Stomach (tissue), 9 donors: ENCODE results near the gene INF2. TPM values are rescaled to one million over a fixed set of nuclear protein-coding genes. Genes with fewer than 3 reads are reported as not detected.
A peak's percentile ranks its signal among the peaks of the same experiment; 100 is the strongest.

Experiments used
- DNase-seq, 2 donors: peaks; one replicate each; pipeline versions ENCODE4 v3.0.0 to v3.0.0-alpha.2; 2013 to 2019
- H3K27ac ChIP-seq, 5 donors: fragments of 200-600 bp in 4 of 5; sonication (generic) in 4 of 5; one replicate each; pipeline ENCODE4 v1.5.1; 2013 to 2019; ENCODE audit warnings: mild to moderate bottlenecking in 1 of 5, moderate library complexity in 1 of 5
- H3K27me3 ChIP-seq, 3 donors: fragments of 200-600 bp; sonication (generic); one replicate each; pipeline ENCODE4 v1.5.1; 2017 to 2019; ENCODE audit warnings: mixed run types in 1 of 3
- H3K36me3 ChIP-seq, 4 donors: fragments of 200-600 bp; sonication (generic); 1 replicate in 3 of 4; 2 replicates in 1 of 4; pipeline ENCODE4 v1.5.1; 2016 to 2019
- H3K4me1 ChIP-seq, 4 donors: fragments of 200-600 bp; sonication (generic); one replicate each; pipeline ENCODE4 v1.5.1; 2016 to 2019
- H3K4me3 ChIP-seq, 4 donors: fragments of 200-600 bp; sonication (generic) in 3 of 4; one replicate each; pipeline ENCODE4 v1.5.1; 2016 to 2019; ENCODE audit warnings: mild to moderate bottlenecking in 1 of 4
- H3K9me3 ChIP-seq, 4 donors: fragments of 200-600 bp; sonication (generic); one replicate each; pipeline ENCODE4 v1.5.1; 2016 to 2019
- CTCF ChIP-seq, 7 experiments: fragments of 450-650 bp in 4 of 7; fragments of 200-600 bp in 3 of 7; sonication (generic) in 3 of 7; IDR thresholded peaks; one replicate each; pipeline ENCODE4 v1.5.1; 2016 to 2019; ENCODE audit warnings: antibody characterized with exemption in 7 of 7, control low read depth in 2 of 7, mild to moderate bottlenecking in 1 of 7
- EP300 ChIP-seq: sonication (generic); formaldehyde crosslinking; IDR thresholded peaks from one replicate; pipeline ENCODE4 v1.6.1; 2017; ENCODE audit warnings: antibody characterized with exemption
- POLR2A ChIP-seq, 4 donors: fragments of 450-650 bp; IDR thresholded peaks; one replicate each; pipeline ENCODE4 v1.6.1; 2016; ENCODE audit warnings: antibody characterized with exemption in 4 of 4, control low read depth in 2 of 4, mild to moderate bottlenecking in 1 of 4, moderate library complexity in 1 of 4
- POLR2AphosphoS5 ChIP-seq, 3 donors: sonication (generic); formaldehyde crosslinking; IDR thresholded peaks; one replicate each; pipeline ENCODE4 v1.6.1; 2016; ENCODE audit warnings: antibody characterized with exemption in 3 of 3
- WGBS, 5 donors: extraction: QIAGEN DNeasy Blood & Tissue Kit in 3 of 5; methylation state at CpG; one replicate each; pipeline versions ENCODE4 v1.1.5 to v1.1.7; 2013 to 2018; 5-methylcytosine and 5-hydroxymethylcytosine counted together
- intact Hi-C: fragments of 100-400 bp; cut with DNase I; formaldehyde crosslinking; loops from one replicate; pipeline ENCODE4 v1.15.1; 2023; ENCODE audit warnings: low total_unique reads
- polyA plus RNA-seq, 3 donors: library from polyadenylated mRNA; stranded (reverse); fragments of 200-250 nt; gene quantifications; one replicate each; pipeline ENCODE4 v1.2.3, GENCODE V29; 2013
- total RNA-seq, 5 donors: library from RNA; depleted of rRNA; stranded (reverse); fragments of >200 nt; gene quantifications; one replicate each; pipeline versions ENCODE4 v1.1.0 to v1.2.3, GENCODE V29; 2014 to 2016
- donor health status: healthy with polysubstance abuse.
- donor health status: Bipolar disorder and iron deficiency.
- donor health status: healthy.

The INF2 gene
- total and polyA plus RNA-seq, 8 donors = 45.9 to 385 (median 146) TPM

GRCh38 chr14:104743461-104744380, 54.3 kb downstream of the INF2 start:
- Histone ChIP-seq H3K36me3 (peaks cover 0 to 41% (median 33%) of the 10 kb centered on the region in 4 donors), H3K27ac (no peak overlapping the region), H3K27me3 (no peaks in the 10 kb centered on the region), H3K4me3 (no peak overlapping the region), H3K4me1 (peaks cover 27 to 34% (median 33%) of the 10 kb centered on the region in 4 donors), H3K9me3 (no peaks in the 10 kb centered on the region)
- TF ChIP-seq POLR2AphosphoS5 (IDR thresholded peaks at IDR 0.05) = no peak
- TF ChIP-seq EP300 = no peak
- TF ChIP-seq CTCF (IDR thresholded peaks at IDR 0.05) = no peak
- TF ChIP-seq POLR2A (IDR thresholded peaks at IDR 0.05) = no peak
- 87 to 91% (median 90%) methylated on average over 27 to 28 of the region's 28 CpGs for WGBS, 5 donors
- no peak for DNase-seq
- intact Hi-C loops = no loop called here

DNA sequence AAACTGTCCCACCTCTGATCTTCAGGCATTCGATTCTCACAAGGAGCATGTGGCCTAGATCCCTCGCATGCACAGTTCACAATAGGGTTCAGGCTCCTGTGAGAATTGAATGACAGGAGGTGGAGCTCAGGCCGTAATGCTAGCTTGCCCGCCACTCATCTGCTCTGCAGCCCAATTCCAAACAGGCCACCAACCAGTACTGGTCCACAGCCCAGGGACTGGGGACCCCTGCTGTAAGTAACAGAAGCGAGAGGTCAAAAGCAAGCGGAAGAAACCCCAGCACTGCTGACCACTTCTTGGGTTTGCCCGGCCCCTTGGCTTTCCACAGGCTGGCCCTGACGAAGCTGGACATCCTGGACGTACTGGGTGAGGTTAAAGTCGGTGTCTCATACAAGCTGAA, 55.1 kb downstream of the INF2 start:
- no peak overlapping the region for H3K4me3 ChIP-seq
- 87 to 96% (median 95%) methylated on average over 10 of the region's 10 CpGs for WGBS, 5 donors
- no peaks in the 10 kb centered on the region for H3K27me3 ChIP-seq
- peaks cover 0 to 41% (median 30%) of the 10 kb centered on the region in 4 donors for H3K36me3 ChIP-seq
- no peaks in the 10 kb centered on the region for H3K9me3 ChIP-seq
- no peak overlapping the region for H3K27ac ChIP-seq
- peaks cover 32 to 42% (median 41%) of the 10 kb centered on the region in 4 donors for H3K4me1 ChIP-seq
- no peak for DNase-seq
- no peak for TF ChIP-seq POLR2A (IDR thresholded peaks at IDR 0.05)
- TF ChIP-seq CTCF (IDR thresholded peaks at IDR 0.05) = no peak
- TF ChIP-seq POLR2AphosphoS5 (IDR thresholded peaks at IDR 0.05) = no peak
- no peak for TF ChIP-seq EP300
- intact Hi-C loops = no loop called here

DNA sequence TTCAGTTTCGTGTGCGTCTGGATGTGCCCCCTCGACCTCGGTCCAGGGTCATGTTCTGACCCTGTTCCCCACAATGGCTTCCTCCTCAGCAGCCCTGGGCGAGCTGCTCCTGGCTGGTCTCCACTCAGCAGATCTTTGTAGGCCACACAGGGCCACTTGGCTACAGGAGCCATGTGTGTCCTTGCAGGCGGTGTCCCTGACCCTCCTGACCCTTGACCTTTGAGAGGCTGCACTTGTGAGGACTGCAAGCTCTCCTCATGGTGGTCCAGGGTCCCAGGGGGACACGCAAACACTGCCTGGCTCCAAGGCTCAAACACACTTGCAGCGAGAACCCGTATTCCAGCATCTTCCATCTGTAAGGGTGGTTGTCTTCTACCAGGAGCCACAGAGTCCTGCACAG, 56.0 kb downstream of the INF2 start:
- no peak overlapping the region for H3K4me3 ChIP-seq
- WGBS, 5 donors = 89 to 98% (median 95%) methylated on average over 5 to 9 of the region's 9 CpGs
- H3K4me1 ChIP-seq = peaks cover 37 to 49% (median 46%) of the 10 kb centered on the region in 4 donors
- TF ChIP-seq EP300 (no peak), POLR2AphosphoS5 (IDR thresholded peaks at IDR 0.05) (no peak), CTCF (IDR thresholded peaks at IDR 0.05) (no peak), POLR2A (IDR thresholded peaks at IDR 0.05) (no peak)
- no peaks in the 10 kb centered on the region for H3K9me3 ChIP-seq
- peaks cover 0 to 32% (median 22%) of the 10 kb centered on the region in 4 donors for H3K36me3 ChIP-seq
- no peaks in the 10 kb centered on the region for H3K27me3 ChIP-seq
- DNase-seq = no peak
- intact Hi-C loops = no loop called here
- peak overlapping the region in 1 of 5 donors; percentile 78 for H3K27ac ChIP-seq

DNA sequence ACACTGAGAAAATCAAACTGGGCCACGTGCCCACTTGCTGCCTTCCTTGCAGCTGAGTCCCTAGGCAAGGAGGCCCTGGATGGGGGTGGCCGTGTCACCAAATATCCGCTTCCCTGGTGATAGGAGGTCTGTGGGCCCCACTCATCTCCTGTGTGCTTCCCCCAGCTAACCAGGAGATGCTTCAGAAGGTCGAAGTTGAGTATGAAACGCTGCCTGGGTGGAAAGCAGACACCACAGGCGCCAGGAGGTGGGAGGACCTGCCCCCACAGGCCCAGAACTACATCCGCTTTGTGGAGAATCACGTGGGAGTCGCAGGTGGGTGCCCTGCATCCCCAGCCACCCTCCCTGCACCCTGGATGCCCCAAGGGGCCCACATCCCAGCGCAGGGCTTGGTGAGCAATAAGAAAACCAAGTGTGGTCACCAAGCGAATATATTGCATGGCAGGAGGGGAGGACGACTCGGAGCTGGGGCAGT, 56.7 kb downstream of the INF2 start:
- TF ChIP-seq EP300 (no peak), CTCF (IDR thresholded peaks at IDR 0.05) (no peak), POLR2AphosphoS5 (IDR thresholded peaks at IDR 0.05) (no peak), POLR2A (IDR thresholded peaks at IDR 0.05) (no peak)
- DNase-seq = no peak
- intact Hi-C loops = no loop called here

More for the DNA sequence above, 56.7 kb downstream of the INF2 start:
- 72 to 82% (median 77%) methylated on average over 7 to 13 of the region's 13 CpGs for WGBS, 5 donors
- Histone ChIP-seq H3K27ac (peak overlapping the region; percentile 12 to 78 (median 72)), H3K27me3 (no peaks in the 10 kb centered on the region), H3K9me3 (no peaks in the 10 kb centered on the region), H3K36me3 (peaks cover 0 to 25% (median 20%) of the 10 kb centered on the region in 4 donors), H3K4me1 (peaks cover 37 to 49% (median 46%) of the 10 kb centered on the region in 4 donors), H3K4me3 (no peak overlapping the region)
